ENCODE results near the gene EYA3.

The EYA3 gene

DNA sequence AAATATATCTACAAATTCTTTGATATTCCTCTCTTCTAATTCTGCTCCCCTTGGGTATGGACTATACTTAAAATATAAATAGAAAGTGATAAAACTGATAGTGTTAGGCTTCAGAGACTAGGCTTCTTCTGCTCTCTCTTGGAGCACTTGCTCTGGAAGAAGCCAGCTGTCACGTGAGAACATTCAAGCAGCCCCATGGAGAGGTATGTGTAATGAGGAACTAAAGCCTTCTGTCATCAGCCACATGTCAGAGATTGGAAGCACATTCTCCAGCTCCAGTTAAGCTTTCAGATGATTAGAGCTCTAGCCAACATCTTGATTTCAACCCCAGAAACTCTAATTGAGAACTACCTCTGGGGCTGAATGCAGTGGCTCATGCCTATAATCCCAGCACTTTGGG lies 94.3 kb downstream of the EYA3 start:
- Histone ChIP-seq H3K36me3 (ENCODE audit: insufficient read depth, low read depth, low read length) (peaks cover 80% of the 10 kb centered on the region), H3K27me3 (ENCODE audit: insufficient read depth, low read length) (no peaks in the 10 kb centered on the region), H3K4me1 (ENCODE audit: insufficient read depth, low read length) (no peaks in the 10 kb centered on the region), H3K9me3 (ENCODE audit: insufficient read depth, low read depth, low read length) (no peaks in the 10 kb centered on the region), H3K9ac (ENCODE audit: low read depth, low read length) (no peak overlapping the region), H3K4me3 (ENCODE audit: low read length) (no peak overlapping the region), H3K27ac (ENCODE audit: low read length) (no peak overlapping the region)

DNA sequence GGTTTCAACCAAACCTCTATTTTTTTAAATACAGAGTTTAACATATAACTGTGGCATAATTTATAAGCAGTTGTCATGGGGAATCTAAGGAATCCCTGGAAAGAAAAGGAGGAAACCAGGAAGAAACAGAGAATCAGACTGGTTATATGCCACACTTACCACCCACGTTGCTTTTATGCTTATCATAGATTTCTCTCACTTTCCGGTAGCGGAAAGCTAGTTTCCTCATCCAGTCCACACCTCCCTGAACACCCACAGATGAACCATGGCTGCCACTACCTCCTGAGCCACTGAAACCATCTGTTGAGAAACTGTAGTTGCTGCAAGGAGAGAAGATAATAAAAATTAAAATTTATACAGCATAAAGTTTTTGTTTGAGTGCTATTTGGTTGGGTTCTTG lies 95.2 kb downstream of the EYA3 start:
- Histone ChIP-seq H3K9ac (ENCODE audit: low read depth, low read length) (no peak overlapping the region), H3K9me3 (ENCODE audit: insufficient read depth, low read depth, low read length) (no peaks in the 10 kb centered on the region), H3K27ac (ENCODE audit: low read length) (no peak overlapping the region), H3K4me3 (ENCODE audit: low read length) (no peak overlapping the region), H3K27me3 (ENCODE audit: insufficient read depth, low read length) (no peaks in the 10 kb centered on the region), H3K4me1 (ENCODE audit: insufficient read depth, low read length) (no peaks in the 10 kb centered on the region), H3K36me3 (ENCODE audit: insufficient read depth, low read depth, low read length) (peaks cover 83% of the 10 kb centered on the region)

DNA sequence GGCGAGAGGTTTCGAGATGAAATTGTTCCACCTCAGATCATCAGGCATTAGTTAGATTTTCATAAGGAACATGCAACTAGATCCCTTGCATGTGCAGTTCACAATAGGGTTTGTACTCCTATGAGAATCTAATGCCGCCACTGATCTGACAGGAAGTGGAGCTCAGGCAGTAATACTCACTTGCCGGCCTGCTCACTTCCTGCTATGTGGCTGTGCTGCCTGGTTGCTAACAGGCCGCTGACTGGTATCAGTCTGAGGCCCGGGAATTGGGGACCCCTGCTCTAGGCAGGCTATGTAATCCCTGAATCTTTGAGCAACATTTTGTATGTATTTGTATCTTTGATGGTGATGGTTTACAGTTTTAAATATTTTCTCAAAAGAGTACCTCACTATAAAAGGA lies 96.1 kb downstream of the EYA3 start:
- H3K27ac ChIP-seq (ENCODE audit: low read length), result no peak overlapping the region

DNA sequence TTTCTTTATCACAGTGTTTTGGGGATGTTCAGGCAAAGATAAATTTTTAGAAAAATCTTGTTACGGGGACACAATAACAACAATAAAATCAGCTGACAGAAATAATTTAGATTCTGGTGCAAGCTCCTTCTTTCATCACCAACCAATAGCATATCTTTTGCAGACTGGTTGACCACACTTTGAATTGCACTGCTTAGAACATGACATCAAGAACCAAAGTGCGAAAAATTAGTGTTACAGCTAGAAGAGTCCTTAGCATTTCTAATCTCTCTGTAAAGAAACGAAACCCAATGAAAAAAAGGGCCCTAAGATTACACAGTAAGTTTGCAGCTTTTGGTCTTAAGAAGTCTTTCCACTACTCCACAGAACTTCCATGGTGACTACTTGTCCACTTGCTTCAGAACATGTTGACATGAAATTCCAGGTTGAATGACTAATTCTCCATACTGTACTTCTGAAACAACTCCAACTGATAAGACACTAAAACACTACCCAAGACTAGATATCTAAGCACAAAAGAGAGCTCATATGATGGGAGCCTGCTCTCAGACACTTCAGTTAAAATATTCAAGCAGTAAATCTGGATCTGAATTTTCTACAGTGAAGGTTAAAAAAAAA lies 97.4 kb downstream of the EYA3 start:
- no peak overlapping the region for H3K27ac ChIP-seq (ENCODE audit: low read length)
- no peak overlapping the region for H3K4me3 ChIP-seq (ENCODE audit: low read length)
- no peaks in the 10 kb centered on the region for H3K9me3 ChIP-seq (ENCODE audit: insufficient read depth, low read depth, low read length)
- no peaks in the 10 kb centered on the region for H3K27me3 ChIP-seq (ENCODE audit: insufficient read depth, low read length)
- no peak overlapping the region for H3K9ac ChIP-seq (ENCODE audit: low read depth, low read length)
- peaks cover 73% of the 10 kb centered on the region for H3K36me3 ChIP-seq (ENCODE audit: insufficient read depth, low read depth, low read length)
- H3K4me1 ChIP-seq (ENCODE audit: insufficient read depth, low read length), result no peaks in the 10 kb centered on the region

More for the DNA sequence above, 96.1 kb downstream of the EYA3 start:
- no peaks in the 10 kb centered on the region for H3K27me3 ChIP-seq (ENCODE audit: insufficient read depth, low read length)
- no peaks in the 10 kb centered on the region for H3K9me3 ChIP-seq (ENCODE audit: insufficient read depth, low read depth, low read length)
- H3K4me3 ChIP-seq (ENCODE audit: low read length), result no peak overlapping the region
- no peak overlapping the region for H3K9ac ChIP-seq (ENCODE audit: low read depth, low read length)
- peaks cover 82% of the 10 kb centered on the region for H3K36me3 ChIP-seq (ENCODE audit: insufficient read depth, low read depth, low read length)
- no peaks in the 10 kb centered on the region for H3K4me1 ChIP-seq (ENCODE audit: insufficient read depth, low read length)

DNA sequence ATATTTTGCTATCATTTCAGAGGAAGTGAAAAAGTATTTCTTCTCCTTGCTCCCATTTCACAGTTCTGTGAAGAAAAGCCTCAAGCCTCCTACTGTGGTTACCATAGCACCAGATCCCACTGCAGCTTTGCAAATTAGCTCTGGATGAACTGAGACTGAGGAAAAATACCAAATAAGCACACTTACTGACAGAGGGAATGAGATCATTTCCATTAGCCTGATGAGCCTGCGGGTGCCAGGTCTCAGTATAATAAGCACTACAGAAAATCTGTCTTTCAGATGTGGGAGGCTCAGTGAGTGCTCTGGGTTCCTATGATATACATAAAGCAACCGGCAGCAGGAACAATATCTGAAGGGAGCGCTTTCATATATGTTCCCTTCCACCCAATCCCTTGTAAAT lies 107.3 kb downstream of the EYA3 start:
- peaks cover 8% of the 10 kb centered on the region for H3K36me3 ChIP-seq (ENCODE audit: insufficient read depth, low read depth, low read length)
- no peak overlapping the region for H3K27ac ChIP-seq (ENCODE audit: low read length)
- H3K4me1 ChIP-seq (ENCODE audit: insufficient read depth, low read length), result no peaks in the 10 kb centered on the region
- no peak overlapping the region for H3K9ac ChIP-seq (ENCODE audit: low read depth, low read length)
- H3K27me3 ChIP-seq (ENCODE audit: insufficient read depth, low read length), result no peaks in the 10 kb centered on the region
- H3K4me3 ChIP-seq (ENCODE audit: low read length), result no peak overlapping the region
- H3K9me3 ChIP-seq (ENCODE audit: insufficient read depth, low read depth, low read length), result no peaks in the 10 kb centered on the region

DNA sequence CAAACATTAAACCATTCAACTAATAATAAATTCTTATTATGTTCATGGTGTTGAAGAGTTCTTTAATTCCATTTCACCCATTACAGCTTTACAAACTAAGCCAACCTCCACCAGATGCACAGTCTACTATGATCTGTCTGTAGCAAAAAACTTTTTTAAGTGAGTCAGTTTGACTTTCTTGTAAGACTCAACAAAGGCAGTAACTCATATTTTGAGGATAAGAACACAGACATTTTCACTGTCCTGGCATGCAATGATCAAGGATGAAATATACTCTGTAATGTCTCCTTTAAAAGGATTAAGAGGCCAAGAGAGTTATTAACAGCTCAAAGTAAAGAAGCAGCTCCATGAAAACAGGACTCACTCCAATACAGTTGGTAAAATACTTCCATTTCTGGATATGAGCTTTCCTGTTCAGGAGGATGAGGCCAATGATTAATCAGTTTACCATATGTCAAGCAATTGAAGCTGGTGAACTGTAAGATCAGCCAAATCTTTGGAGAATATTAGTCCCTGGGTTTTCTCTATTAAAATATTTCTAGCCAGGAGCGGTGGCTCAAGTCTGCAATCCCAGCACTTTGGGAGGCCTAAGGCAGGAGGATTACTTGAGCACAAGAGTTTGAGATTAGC lies 108.1 kb downstream of the EYA3 start:
- no peaks in the 10 kb centered on the region for H3K4me1 ChIP-seq (ENCODE audit: insufficient read depth, low read length)
- H3K27me3 ChIP-seq (ENCODE audit: insufficient read depth, low read length), result no peaks in the 10 kb centered on the region
- no peak overlapping the region for H3K4me3 ChIP-seq (ENCODE audit: low read length)
- no peaks in the 10 kb centered on the region for H3K9me3 ChIP-seq (ENCODE audit: insufficient read depth, low read depth, low read length)
- H3K9ac ChIP-seq (ENCODE audit: low read depth, low read length), result no peak overlapping the region
- H3K27ac ChIP-seq (ENCODE audit: low read length), result no peak overlapping the region
- peaks cover 8% of the 10 kb centered on the region for H3K36me3 ChIP-seq (ENCODE audit: insufficient read depth, low read depth, low read length)

DNA sequence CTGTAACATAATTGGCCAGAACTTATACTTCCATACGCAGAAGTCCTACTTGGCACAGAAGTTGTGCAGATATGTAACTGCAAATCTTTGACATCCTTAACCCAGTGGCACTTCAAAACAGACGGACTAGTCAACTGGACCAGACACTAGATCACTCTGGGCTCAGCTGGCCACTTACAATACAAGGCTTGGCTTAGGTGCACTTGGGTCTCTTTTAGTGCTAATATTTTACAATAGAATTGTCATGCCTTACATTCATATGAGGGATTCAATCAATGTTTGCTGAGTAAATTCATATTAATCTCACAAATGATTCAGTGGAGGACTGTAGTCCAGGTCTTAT lies 108.6 kb downstream of the EYA3 start:
- H3K4me3 ChIP-seq (ENCODE audit: low read length), result no peak overlapping the region
- H3K27me3 ChIP-seq (ENCODE audit: insufficient read depth, low read length), result no peaks in the 10 kb centered on the region
- no peak overlapping the region for H3K9ac ChIP-seq (ENCODE audit: low read depth, low read length)
- no peak overlapping the region for H3K27ac ChIP-seq (ENCODE audit: low read length)
- H3K36me3 ChIP-seq (ENCODE audit: insufficient read depth, low read depth, low read length), result peaks cover 10% of the 10 kb centered on the region
- H3K4me1 ChIP-seq (ENCODE audit: insufficient read depth, low read length), result no peaks in the 10 kb centered on the region
- no peaks in the 10 kb centered on the region for H3K9me3 ChIP-seq (ENCODE audit: insufficient read depth, low read depth, low read length)

DNA sequence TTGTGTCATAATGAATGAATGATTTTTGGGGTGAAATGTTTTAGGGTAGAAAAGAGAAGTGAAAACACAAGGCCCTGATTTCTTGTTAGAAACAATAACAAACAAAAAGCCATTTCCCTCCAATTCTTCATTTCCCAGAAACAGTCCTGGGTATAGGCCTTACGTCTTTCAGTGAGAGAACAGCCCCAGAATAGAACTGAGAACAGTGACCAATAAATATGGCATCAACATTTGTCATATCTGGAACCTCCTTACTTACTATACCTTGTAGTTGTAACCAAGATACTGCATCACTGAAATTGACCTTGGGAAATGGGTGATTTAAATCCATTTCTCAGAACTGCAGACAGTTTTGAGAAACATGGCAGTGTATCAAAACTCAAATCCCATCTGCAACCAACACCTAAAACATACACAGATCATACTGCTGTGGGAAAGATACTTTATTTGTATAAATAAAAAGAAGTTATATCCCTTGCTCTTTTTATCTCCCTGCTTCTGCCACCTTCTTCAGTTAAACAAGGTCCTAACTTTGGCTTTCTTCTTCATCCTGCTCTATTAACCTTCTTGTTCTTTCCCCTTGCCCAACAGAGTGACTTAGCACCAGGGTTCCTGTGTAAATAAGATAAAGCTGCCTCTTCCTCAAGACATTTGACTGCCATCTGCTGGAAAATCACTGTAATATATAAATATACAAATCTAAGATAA lies 109.1 kb downstream of the EYA3 start:
- Histone ChIP-seq H3K9me3 (ENCODE audit: insufficient read depth, low read depth, low read length) (no peaks in the 10 kb centered on the region), H3K4me1 (ENCODE audit: insufficient read depth, low read length) (no peaks in the 10 kb centered on the region), H3K4me3 (ENCODE audit: low read length) (no peak overlapping the region), H3K27me3 (ENCODE audit: insufficient read depth, low read length) (no peaks in the 10 kb centered on the region), H3K27ac (ENCODE audit: low read length) (no peak overlapping the region), H3K9ac (ENCODE audit: low read depth, low read length) (no peak overlapping the region), H3K36me3 (ENCODE audit: insufficient read depth, low read depth, low read length) (peaks cover 16% of the 10 kb centered on the region)

DNA sequence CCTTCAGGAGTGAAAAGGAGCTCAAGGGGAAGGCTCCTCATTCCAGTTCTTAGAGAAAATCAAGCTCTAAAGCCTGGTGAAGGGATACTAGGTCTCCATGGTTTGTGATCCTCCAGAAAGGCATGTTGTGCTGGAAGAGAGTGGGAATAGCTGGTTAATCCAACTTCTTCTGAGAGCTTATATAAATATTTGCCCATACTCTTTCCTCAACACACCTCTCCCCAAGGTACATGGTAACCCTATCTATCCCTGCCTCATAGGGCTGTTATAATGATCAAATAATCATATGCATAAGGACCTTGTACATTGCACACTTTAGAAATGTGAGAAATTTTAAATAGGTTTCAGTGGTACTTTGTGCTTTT lies 114.0 kb downstream of the EYA3 start:
- H3K27ac ChIP-seq (ENCODE audit: low read length), result no peak overlapping the region
- H3K27me3 ChIP-seq (ENCODE audit: insufficient read depth, low read length), result no peaks in the 10 kb centered on the region
- no peaks in the 10 kb centered on the region for H3K4me1 ChIP-seq (ENCODE audit: insufficient read depth, low read length)
- H3K4me3 ChIP-seq (ENCODE audit: low read length), result no peak overlapping the region
- H3K9ac ChIP-seq (ENCODE audit: low read depth, low read length), result no peak overlapping the region
- H3K9me3 ChIP-seq (ENCODE audit: insufficient read depth, low read depth, low read length), result no peaks in the 10 kb centered on the region
- peaks cover 34% of the 10 kb centered on the region for H3K36me3 ChIP-seq (ENCODE audit: insufficient read depth, low read depth, low read length)

DNA sequence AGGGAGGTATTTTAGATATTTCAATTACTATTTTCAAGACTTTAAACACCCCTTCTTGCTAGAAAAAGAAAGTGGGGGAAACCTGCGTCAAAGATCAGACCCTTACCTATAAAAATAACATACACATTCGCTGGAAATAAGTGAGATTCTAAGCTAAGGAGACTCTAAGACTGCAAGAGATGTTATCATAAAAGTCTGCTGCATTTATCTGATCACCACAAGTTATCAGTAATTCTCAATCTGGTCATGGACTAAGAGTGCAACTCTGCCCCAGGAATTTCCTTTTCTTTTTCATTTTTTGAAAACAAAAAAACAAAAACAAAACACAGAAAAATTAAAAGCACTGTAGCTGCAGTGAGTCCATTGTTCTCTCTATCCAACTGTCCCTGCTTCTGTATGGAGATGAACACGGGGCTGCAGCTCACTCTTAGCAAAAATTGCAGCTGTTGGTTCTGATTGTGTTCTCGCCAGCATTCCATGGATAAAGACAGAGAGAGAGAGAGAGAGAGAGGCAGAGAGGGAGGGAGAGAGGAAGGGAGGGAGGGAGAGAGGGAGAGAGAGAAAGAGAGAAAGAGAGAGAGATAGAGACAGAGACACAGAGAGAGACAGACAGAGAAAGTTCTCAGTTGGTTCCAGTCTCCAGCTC lies 114.5 kb downstream of the EYA3 start:
- Histone ChIP-seq H3K9ac (ENCODE audit: low read depth, low read length) (no peak overlapping the region), H3K27ac (ENCODE audit: low read length) (no peak overlapping the region), H3K9me3 (ENCODE audit: insufficient read depth, low read depth, low read length) (no peaks in the 10 kb centered on the region), H3K36me3 (ENCODE audit: insufficient read depth, low read depth, low read length) (peaks cover 35% of the 10 kb centered on the region), H3K4me1 (ENCODE audit: insufficient read depth, low read length) (no peaks in the 10 kb centered on the region), H3K27me3 (ENCODE audit: insufficient read depth, low read length) (no peaks in the 10 kb centered on the region), H3K4me3 (ENCODE audit: low read length) (no peak overlapping the region)

DNA sequence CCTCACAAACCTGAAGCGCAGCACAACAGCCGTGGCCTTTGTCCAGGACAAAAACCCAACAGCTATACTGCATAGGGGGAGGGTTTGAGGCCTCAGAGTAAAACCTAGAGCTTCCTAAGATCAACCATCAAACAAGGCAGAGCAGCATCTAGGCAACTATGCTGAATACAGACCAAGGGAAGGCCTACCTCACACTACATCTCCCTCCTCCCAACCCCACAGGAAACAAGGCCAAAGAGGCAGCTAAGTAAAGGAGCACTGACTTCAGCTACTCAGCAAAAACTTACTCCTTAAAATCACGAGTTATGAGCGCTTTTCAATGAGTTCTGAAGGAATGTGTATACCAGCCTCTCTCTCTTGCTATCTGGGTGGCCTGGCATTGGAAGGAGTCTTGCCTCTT lies 116.3 kb downstream of the EYA3 start:
- Histone ChIP-seq H3K9ac (ENCODE audit: low read depth, low read length) (no peak overlapping the region), H3K36me3 (ENCODE audit: insufficient read depth, low read depth, low read length) (peaks cover 47% of the 10 kb centered on the region), H3K27ac (ENCODE audit: low read length) (no peak overlapping the region)

DNA sequence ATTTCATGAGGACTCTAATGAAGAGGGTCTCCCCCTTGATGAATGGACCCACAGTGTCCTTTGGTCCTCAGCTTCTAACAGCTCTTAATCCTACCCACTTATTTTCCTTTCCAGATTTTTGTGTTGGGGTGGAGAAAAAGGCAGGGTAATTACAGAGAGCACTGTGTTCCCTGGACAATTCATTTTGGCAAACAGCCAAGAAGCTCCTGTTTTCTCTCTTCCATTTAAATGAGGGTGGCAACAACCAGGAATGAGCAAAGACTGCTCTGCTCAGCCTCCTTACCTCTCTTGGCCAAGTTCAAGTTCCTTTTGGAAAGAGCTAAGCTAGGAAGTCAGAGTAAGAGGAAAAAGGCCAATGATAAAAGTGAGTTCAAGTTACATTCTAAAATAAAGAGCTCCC lies 116.7 kb downstream of the EYA3 start:
- H3K4me1 ChIP-seq (ENCODE audit: insufficient read depth, low read length), result no peaks in the 10 kb centered on the region
- no peaks in the 10 kb centered on the region for H3K27me3 ChIP-seq (ENCODE audit: insufficient read depth, low read length)
- no peak overlapping the region for H3K9ac ChIP-seq (ENCODE audit: low read depth, low read length)
- no peaks in the 10 kb centered on the region for H3K9me3 ChIP-seq (ENCODE audit: insufficient read depth, low read depth, low read length)
- H3K27ac ChIP-seq (ENCODE audit: low read length), result no peak overlapping the region
- H3K4me3 ChIP-seq (ENCODE audit: low read length), result no peak overlapping the region
- H3K36me3 ChIP-seq (ENCODE audit: insufficient read depth, low read depth, low read length), result peaks cover 44% of the 10 kb centered on the region

More for the DNA sequence above, 116.3 kb downstream of the EYA3 start:
- no peaks in the 10 kb centered on the region for H3K27me3 ChIP-seq (ENCODE audit: insufficient read depth, low read length)
- no peaks in the 10 kb centered on the region for H3K9me3 ChIP-seq (ENCODE audit: insufficient read depth, low read depth, low read length)
- H3K4me1 ChIP-seq (ENCODE audit: insufficient read depth, low read length), result no peaks in the 10 kb centered on the region
- no peak overlapping the region for H3K4me3 ChIP-seq (ENCODE audit: low read length)

Data from iPS-20b (cell line).